ENCODE results near the gene SIRPA.

The SIRPA gene

DNA sequence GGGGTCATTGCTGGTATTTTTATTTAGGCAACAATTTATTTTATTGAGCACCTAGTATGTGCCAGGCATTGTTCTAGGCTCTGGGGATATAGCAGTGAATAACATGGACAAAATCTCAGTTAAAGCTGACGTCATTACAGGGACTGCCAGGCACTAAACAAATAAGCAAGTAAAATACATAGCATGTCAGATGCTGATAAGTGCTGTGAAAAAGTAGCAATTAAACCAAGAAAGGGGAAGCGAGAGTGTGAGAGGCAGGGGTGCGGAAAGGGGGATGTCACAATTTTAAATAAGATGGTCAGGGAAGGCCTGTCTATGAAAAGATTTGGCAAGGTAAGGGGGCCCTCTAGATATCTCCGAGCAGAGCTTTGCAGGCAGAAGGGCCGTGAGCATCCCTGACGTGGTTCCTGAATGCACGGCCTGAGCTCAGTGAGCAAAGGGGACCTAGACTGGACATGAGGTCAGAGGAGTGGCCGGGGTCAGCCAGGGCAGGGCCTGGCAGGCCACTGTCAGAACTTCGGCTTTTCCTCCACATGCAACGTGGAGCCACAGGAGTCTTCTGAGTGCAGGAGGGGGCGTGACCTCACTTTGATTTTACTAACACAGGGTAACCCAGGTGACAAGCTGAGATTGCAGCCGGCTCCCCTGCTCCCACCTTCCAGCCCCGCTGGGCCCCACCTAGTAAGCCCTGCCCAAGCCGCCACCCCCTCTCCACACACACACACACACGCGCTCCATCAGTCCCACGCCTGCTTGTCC is 24.2 kb upstream of the SIRPA start:
- DNase-seq, result peak; percentile 79

DNA sequence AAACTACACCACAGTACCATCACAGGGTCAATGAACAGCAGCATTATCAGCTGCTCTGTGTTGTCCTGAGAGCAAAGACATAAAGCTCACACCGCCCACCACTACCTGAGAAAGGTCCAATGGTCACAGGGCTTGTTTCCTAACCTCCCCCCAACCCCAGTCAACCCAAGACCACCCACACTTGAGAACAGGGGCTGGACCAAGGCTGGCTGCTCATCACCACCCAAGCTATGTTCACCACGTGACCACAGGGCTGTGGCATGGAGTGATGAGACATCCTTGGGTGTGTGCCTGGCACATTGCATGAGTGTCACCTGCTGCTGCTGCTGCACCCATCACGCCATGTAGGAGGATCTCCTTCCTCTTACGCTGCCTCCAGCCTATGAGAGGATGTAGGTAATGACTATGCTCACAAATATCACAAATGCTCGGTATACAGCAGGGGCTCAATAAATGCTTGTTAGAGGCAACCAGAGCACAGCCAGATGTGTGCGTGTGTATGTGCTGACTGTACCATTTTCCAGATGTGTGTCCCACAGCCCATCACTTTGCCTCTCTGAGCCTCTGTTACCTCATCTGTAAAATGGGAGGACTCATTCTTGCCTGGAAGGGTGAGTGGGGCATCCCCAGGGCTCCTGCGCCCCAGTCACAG is 23.3 kb upstream of the SIRPA start:
- peak; percentile 88 for DNase-seq

DNA sequence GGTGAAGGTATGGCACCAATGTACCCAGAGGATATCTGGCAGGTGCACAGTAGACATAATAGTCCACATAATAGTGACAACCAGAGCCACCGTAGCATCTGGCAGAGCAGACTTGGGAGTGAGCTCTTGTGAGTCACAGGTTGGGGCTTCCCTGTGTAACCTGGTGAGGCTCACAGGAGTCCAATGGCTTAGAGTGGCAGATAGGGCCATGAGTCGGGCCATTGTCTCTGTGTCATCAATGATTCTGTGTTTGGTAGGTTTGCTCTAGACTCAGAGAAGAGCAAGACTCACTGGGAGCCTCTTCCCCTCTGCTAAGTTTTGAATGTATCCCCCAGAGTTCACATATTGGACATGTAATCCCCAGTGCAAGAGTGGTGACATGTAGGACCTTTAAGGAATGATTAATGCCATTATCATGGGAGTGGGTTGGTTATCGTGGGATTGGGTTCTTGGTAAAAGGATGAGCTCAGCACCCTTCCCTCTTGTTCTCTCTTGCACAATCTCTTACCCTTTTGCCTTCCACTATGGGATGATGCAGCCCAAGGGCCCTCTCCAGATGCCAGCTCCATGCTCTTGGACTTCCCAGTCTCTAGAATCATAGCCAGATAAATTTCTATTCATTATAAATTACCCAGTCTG is 22.6 kb upstream of the SIRPA start:
- DNase-seq, result peak; percentile 76

DNA sequence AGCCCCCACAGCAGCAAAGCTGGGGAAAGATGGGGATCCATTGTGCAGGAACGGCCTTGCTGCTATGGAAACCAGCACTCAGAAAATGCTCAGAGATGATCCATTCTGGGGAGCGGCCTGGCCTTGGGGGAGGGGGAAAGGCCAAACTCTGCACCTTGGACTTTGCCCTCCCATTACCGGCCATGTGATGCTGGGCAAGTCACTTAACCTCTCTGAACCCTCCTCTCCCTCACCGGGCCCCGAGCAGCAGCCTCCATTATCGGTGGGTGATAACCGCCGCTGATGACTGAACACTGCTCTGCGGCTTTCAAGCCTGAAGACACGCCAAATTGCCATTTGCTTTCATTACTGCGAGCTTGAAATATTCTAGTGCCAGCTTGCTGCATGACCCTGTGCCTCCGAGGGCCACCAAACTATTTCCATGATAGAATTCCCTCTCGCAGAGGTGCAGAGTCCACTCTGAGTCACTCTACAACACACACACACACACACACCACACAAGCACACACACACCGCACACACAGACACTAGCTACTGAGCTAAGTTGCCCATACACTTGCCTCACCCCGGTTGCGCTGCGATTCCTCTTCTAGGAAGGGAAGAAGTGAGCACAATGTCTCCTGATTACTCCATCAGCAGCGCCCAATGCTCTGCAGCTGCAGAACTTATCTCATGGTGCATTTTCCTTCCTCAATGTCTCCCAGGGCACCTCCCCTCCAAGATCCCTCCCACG is 20.6 kb upstream of the SIRPA start:
- DNase-seq, result peak; percentile 97

DNA sequence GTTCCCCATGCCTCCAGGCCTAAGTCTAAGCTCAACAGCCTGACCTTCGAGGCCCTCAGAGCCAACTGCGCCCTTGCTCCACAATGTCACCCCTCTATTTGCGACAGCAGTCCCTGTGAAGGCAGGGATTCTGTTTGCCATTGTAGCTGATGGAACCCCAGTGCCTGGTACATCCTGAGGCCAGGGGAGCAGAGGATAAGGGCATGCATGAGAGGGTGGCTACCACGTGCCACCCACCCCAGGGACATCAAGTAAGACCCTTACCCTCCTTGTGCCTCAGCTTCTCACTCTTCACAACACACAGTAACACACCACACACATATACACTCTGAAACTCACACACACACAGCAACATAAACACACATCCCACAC is 20.0 kb upstream of the SIRPA start:
- DNase-seq, result no peak

DNA sequence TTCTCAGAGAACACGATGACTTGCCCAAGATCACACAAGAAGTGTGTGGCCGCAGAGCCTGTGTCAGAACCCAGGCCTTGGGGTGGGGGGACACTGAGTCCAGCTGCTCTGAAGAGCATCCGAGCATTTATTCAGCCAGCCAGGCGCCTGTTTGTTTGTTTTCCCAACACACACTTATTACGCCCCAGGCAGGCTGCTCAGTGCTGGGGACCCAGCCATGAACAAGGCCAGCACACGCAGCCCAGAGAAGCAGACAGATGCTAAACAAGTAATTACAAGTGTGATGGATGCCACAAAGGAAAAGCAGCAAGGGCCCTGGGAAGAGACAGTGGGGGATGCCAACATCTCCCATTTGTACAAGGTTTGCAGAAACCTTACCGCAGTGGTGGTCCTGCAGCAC is 19.4 kb upstream of the SIRPA start:
- no peak for DNase-seq

DNA sequence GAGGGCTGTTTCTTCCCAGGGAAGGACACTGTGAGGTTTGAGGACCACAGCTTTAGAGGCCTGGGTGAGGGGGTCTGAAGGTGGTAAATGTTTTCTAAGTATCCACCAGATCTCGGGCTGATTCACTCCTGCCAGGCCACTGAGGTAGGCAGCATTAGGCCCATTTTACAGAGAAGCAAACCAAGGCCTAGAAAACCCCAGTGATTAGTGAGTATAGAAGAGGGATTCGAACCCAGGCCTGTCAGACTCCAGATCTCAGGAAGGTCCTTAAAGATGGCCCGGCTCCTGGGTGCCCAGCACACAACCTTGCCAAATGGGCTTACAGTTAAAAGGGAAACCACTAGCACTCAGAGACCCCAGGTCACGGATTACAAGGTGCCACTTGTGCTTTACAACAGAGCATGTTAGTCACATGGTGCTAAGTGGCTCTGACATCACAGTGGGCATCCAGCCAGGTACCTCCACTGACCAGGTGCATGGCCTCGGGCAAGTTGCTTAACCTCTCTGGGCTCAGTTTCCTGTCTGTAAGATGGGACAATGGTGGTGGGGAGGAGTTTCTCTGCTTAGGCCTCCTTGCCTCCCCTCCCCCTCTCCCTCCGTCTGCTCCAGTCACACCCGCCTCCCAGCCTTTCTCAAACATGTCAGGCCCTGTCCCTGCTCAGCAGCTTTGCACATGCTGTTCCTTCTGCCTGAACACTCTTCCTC is 18.8 kb upstream of the SIRPA start:
- no peak for DNase-seq

DNA sequence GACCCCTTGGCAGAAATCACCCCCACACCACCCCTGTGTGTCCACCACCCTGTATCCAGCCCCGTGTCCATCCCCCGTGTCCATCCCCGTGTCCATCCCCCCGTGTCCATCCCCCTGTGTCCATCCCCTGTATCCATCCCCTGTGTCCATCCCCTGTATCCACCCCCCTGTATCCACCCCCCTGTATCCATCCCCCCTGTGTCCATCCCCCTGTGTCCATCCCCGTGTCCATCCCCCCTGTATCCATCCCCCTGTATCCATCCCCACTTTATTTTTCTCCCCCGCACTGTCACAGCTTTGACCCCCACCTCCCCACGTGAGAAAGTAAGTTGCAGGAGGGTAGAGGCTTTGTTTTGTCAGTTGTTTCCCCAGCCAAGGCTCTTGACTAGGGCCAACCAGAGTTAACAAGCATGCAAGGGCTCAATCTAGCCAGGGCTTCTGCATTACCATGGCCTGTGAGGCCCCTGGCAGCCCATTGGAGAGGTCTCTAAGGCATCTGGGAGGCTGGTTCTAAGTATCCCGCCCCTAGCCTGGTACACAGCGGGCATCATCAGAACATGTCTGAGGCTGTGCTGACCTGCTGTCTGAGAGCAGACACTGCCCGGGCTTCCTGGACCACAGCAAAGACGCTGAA is 18.1 kb upstream of the SIRPA start:
- no peak for DNase-seq

DNA sequence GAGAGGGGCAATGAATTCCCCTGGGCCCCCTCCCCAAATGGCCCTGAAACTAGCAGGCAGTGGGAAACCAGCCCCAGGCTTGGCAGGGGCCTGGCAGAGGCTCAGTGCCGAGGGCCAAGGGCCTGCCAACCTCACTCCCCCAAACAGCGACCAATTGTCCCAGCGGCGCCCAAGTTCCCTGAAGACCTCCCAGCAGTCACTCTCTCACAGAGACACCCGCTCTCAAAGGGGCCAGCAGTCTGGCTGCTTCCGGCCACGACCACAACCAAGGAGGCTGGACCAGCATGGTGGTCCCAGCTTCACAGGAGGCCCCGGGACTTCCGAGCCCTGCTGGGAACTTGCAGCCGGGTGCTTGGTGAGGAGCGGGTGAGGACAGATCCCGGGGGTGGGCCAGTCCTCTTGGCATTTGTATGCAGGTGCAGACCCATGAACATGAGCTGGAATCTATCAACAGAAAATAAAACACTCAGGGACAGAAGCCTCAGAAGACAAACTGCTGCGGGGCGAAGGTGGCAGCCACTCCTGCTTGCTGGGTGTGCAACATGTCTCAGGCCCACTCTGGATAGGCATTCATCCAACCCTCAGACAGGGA is 17.5 kb upstream of the SIRPA start:
- no peak for DNase-seq

DNA sequence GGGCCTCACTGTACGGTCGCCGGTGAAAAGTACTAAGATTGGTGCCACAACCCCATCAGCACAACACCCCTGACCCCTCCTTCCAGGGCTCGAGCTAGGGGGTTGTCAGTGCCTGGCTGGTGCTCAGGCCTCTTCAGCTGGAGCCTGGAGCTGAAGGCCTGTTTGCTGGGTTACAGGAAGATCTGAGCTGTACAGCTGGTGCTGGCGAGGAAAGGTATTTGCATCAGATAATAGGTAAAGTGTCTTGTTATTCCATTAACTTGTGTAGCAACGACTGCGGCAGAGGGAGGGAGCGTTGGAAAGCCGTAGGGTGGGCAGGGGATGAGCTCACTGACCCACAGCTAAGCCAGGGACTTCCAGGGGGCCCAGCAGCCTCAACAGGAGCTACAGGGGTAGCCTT is 15.8 kb upstream of the SIRPA start:
- DNase-seq, result no peak

DNA sequence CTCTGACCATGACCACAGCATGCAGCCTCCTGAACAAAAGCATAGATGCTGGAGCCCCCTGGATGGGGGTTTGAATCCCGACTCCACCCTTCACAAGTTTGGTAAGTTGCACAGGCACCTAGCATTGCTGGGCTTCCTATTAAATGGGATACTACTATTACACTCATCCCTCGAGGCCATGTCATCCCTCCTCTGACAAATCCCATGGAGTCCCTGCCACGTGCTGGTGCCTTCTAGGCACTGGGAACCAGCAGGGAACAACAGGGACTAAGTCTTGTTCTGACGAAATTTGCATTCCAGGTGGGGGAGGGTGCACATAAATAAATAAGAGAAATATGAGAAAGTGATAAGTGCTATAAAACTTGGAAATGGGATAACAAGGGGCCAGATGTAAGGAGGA is 15.3 kb upstream of the SIRPA start:
- DNase-seq, result no peak

DNA sequence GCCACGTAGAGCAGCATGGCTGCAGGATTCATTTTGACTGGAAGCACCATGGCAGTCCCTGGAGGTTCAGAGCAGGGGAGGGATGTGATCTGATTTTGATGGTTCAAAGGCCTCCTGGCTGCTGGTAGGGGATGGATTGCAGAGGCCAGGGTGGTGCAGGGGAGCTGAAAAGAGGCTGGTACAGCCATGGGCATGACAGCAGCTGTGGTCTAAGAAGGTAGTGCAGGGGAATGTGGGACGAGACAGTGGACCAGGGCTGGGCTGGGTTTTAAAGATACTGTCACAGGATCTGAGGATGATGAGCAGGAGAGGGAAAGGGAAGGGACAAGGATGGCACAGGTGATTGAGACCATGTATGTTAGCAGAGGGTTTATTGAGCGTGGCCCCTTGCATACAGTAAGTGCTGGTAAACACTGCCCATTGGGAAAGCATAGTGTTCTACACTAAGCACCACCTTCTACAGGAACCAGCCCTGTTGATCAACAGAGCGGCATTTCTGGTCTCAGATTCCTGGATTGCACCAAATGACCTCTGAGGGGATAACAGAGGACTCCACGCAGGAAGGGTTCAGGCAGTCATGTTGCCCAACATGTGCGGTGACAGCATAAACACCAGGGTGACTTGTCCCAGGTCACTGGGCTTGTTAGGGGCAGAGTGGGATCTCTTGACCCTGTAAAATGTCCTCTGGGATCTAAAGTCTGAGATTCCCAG is 14.5 kb upstream of the SIRPA start:
- DNase-seq, result peak; percentile 32

DNA sequence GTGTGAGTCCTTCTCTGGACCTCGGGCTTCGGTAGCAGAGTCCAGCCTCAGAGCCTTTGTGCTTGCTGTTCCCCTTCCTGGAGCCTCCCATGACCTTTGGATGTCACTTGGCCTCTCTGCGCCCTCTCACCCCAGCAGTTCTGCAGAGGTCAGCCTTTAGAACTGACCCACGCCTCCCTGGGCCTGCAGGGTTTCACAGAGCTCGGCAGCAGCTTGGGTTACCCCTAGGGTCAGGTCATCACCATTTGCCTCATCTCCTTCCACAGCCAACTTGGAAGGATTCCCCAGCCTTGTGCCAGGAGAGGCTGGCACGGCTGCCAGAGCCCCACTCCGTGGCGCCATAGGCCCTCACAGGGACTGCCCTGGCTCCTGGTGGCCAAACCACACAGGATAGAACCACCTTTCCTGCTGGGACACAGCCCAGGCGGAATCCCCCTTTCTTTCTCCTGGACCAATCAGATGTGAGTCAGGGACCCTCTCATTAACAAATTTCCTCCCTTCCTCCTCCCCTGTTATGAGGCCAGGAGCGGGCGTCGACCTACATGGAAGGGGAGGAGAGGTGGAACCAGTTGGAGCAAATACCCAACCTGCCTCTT is 13.9 kb upstream of the SIRPA start:
- DNase-seq, result no peak

DNA sequence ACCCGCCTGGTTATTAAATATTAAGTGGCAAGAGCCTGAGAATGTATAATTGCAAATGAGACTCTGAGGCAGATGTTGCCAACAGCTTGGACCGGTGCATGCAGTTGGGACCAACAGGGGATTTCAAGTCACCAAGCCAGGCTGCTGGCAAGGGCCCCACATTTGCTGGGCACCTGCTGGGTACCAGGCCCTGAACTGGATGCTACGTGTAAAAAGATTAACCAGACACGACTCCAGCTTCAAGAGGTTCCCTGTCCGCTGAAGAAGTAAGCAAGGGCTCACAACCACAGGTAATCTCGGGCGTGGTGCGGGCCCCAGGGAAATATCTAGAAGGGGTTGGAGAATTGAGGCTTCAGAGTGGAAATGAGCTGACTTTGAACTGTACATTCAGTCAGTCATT is 13.2 kb upstream of the SIRPA start:
- no peak for DNase-seq

DNA sequence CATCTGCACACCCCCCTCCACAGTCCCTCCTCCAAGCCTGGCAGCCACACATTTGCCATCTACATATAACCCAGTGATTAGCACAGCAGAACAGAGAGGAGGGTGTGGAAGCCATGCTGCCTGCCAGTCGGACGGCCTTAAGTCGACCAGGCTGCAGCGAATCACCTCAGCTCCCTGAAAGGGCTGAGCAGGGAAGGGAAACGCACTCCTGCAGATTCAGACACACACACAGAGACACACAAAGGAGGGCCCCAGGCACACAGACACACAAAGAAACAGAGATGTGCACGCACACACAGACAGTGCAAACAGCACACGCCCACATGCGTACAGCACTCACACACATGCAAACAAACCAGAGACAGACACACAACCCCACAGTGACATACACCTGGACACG is 11.2 kb upstream of the SIRPA start:
- no peak for DNase-seq

DNA sequence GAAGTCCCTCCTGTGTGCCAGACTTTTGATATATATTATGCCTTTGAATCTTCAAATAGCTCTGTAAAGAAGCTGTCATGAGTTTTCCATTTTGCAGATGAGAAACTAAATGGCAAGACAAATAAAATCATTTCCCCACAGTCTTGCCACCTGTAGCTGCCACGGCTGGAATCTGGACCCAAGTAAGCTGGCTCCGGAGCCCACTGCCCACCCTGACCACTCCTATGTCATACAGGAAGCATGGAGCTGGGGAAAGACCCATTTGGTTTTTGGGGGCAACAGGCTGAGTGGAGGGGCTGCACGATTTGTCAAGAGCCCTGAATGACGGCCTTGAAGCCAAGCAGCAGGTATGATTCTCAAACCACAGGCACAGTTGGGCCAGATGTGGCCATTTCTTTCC is 10.0 kb upstream of the SIRPA start:
- no peak for DNase-seq

DNA sequence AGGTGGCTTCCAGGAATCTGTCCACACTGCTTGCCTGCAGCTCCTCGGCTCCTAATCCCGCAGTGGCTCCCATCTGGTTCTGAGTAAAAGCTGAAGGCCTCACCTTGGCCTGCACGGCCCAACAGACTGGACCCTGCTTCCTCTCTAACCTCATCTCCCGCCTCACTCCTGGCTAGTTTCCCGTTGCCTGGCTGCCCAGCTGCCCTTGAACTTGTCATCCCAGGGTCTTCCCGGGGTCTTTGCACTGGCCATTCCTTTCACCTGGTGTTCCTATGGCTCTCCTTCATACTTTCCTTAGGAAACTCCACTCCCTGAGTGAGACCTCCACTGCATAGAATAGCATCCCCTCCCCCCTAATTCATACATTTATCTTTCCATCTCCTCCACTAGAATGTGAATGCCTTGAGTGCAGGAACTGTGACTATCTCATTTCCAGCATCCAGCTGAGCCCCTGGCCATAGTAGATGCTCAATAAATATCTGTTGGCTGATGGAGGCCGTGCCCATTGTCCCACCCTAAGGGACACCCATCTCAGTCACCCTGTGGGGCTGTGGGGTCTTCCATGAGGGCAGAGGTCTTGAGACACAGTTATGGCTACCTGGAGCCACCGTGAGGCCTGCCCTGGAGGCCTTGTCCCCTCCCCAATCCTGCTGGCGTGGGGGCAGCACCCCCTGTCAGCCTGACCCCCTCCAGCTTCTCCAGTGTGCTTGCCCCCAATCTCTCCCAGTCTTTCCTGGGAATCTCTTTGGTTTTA is 9.1 kb upstream of the SIRPA start:
- DNase-seq, result no peak

DNA sequence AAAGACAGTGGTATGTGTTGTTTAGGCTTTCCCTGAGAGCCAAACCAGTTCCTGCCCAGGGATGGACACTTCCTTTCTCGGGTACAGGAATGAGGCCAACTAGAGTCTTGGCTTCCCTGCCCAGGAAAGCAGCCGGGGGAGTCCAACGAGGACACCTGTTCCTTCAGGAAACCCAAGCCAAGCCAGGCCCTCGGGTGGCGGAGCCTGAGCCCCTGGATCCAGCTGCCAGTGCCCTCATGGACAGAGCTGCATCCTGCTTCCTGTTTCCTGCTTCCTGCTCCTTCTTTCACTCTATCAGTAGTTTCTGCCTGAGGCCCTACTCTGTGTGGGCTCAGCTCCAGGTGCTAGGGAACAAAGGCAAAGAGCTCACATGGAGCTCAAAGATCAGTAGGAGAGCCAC is 7.9 kb upstream of the SIRPA start:
- no peak for DNase-seq

DNA sequence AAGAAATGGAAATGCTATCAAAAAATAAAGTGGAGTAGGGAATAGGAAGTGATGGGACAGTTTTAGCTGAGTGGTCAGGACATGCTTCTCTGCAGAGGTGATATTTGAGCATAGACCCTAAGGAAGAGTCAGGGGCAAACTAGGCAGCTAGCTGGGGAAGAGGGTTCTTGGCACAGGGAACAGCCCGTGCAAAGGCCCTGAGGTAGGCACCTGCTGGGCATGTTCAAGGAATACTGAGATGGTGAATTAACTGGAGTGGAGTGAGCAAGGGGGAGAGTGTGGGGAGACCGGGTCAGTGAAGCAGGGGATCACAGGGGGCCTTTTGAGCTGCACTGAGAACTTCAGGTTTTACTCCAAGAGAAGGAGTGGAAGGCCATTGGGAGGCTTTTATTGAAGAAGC is 7.5 kb upstream of the SIRPA start:
- DNase-seq, result no peak

DNA sequence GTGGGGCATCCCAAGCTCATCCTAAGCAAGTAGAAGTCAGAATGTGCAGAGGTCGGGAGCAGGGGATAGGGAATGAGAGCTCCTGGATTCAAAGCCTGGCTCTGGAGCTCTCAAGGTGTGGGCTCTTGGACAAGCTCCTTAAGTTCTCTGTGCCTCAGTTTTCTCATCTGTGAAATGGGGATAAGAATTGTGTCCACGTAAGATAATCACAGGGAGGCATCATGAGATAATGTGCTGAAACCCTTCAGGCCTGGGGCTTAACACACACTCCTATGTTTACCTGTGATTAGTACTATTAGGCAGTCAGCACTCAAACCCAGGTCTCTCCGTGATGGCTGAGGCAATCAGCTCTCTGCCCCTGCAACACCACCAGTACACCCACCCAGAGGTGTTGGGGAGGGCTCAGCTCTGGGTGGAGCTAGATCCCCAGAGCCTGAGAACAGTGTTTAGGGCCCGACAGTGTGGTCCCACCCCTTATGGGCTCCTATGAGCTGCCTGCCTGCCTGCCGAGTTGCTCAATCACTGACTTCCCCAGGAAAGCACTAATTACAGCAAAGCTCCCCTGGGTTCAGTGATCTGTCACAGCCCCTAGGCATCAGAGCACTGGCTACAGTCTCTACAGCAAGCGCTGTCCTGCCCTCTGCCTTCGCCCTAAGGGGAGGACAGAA is 6.3 kb upstream of the SIRPA start:
- peak; percentile 86 for DNase-seq
